ENCODE results near the gene PPP2CA. TPM values are rescaled to one million over a fixed set of nuclear protein-coding genes. Genes with fewer than 3 reads are reported as not detected.

Gene PPP2CA
- total and polyA plus RNA-seq, 2 experiments from 2014 or later = 195 to 249 TPM

DNA sequence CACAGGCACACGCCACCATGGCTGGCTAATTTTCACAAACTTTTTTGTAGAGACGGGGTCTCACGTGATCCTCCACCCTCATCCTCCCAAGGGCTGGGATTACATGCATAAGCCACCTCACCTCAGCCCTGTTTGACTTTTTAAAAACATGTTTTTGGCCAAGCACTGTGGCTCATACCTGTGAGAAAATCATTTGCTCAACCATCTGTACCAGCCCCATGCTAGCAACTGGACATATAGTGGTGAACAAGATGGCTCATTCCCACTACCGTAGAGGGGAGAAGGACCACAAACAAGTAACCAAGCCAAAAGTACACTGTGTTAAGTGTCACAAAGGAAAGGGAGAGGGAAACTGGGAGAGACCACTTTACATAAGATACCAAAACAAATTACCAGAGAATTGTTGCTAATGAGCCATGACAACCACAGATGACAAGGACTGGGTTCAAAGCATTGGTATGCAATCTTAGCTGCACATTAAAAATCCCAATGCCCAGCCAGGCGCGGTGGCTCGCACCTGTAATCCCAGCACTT is 19.2 kb downstream of the PPP2CA start:
- no peak for DNase-seq (ENCODE audit: low spot score)
- peaks cover 98% of the 10 kb centered on the region for H3K79me2 ChIP-seq
- no peak overlapping the region for H3K4me2 ChIP-seq
- peaks cover 90% of the 10 kb centered on the region for H4K20me1 ChIP-seq (ENCODE audit: insufficient read depth, poor library complexity, severe bottlenecking)
- H3K9me2 ChIP-seq (replicated peaks; ENCODE audit: insufficient read depth) = no peaks in the 10 kb centered on the region
- H3K4me3 ChIP-seq = no peak overlapping the region
- no peaks in the 10 kb centered on the region for H3K36me3 ChIP-seq (replicated peaks; ENCODE audit: insufficient read depth, low read depth)
- no peaks in the 10 kb centered on the region for H3K27me3 ChIP-seq
- TF ChIP-seq EZH2 (IDR thresholded peaks at IDR 0.05; ENCODE audit: borderline replicate concordance) (no peak), EZH2phosphoT487 (IDR thresholded peaks at IDR 0.05; ENCODE audit: low read depth, severe bottlenecking, unreplicated experiment) (no peak)
- TF ChIP-seq, protein P1, sequence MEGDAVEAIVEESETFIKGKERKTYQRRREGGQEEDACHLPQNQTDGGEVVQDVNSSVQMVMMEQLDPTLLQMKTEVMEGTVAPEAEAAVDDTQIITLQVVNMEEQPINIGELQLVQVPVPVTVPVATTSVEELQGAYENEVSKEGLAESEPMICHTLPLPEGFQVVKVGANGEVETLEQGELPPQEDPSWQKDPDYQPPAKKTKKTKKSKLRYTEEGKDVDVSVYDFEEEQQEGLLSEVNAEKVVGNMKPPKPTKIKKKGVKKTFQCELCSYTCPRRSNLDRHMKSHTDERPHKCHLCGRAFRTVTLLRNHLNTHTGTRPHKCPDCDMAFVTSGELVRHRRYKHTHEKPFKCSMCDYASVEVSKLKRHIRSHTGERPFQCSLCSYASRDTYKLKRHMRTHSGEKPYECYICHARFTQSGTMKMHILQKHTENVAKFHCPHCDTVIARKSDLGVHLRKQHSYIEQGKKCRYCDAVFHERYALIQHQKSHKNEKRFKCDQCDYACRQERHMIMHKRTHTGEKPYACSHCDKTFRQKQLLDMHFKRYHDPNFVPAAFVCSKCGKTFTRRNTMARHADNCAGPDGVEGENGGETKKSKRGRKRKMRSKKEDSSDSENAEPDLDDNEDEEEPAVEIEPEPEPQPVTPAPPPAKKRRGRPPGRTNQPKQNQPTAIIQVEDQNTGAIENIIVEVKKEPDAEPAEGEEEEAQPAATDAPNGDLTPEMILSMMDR (IDR thresholded peaks at IDR 0.05; ENCODE audit: poor library complexity) = no peak
- H2AFZ ChIP-seq = no peak overlapping the region
- no peak overlapping the region for H3K27ac ChIP-seq
- WGBS (ENCODE audit: low lambda C conversion rate, missing lambda C conversion rate) = 84% methylated on average over 7 of the region's 7 CpGs
- peaks cover 3% of the 10 kb centered on the region for H3K4me1 ChIP-seq (ENCODE audit: insufficient read depth)
- no peaks in the 10 kb centered on the region for H3K9me3 ChIP-seq (ENCODE audit: low read depth)

DNA sequence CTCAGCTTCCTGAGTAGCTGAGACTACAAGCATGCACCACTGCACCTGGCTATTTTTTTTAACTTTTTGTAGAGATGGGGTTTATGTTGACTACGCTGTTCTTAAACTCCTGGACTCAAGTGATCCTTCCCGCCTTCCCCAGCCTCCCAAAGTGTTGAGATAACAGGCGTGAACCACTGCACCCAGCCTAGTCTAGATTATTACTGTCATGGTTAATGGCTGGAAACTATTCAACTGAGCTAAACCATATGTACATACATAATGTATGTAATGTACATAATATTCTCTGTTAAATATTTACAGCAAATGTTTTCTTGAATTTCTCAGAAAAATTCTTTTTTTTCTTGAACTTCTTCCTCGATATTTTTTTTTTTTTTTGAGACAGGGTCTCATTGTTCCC is 21.3 kb downstream of the PPP2CA start:
- Histone ChIP-seq H3K9me3 (ENCODE audit: low read depth) (no peaks in the 10 kb centered on the region), H3K4me2 (no peak overlapping the region), H3K9me2 (replicated peaks; ENCODE audit: insufficient read depth) (no peaks in the 10 kb centered on the region), H3K36me3 (replicated peaks; ENCODE audit: insufficient read depth, low read depth) (no peaks in the 10 kb centered on the region), H3K4me1 (ENCODE audit: insufficient read depth) (peaks cover 3% of the 10 kb centered on the region), H3K27ac (no peak overlapping the region), H3K79me2 (peaks cover 95% of the 10 kb centered on the region), H4K20me1 (ENCODE audit: insufficient read depth, poor library complexity, severe bottlenecking) (peaks cover 70% of the 10 kb centered on the region), H2AFZ (no peak overlapping the region), H3K4me3 (no peak overlapping the region), H3K27me3 (no peaks in the 10 kb centered on the region)
- no peak for DNase-seq (ENCODE audit: low spot score)
- over 99% methylated on average over 4 of the region's 4 CpGs for WGBS (ENCODE audit: low lambda C conversion rate, missing lambda C conversion rate)
- TF ChIP-seq EZH2 (IDR thresholded peaks at IDR 0.05; ENCODE audit: borderline replicate concordance) (no peak), EZH2phosphoT487 (IDR thresholded peaks at IDR 0.05; ENCODE audit: low read depth, severe bottlenecking, unreplicated experiment) (no peak)
- TF ChIP-seq, protein P1 (IDR thresholded peaks at IDR 0.05; ENCODE audit: poor library complexity) = no peak

DNA sequence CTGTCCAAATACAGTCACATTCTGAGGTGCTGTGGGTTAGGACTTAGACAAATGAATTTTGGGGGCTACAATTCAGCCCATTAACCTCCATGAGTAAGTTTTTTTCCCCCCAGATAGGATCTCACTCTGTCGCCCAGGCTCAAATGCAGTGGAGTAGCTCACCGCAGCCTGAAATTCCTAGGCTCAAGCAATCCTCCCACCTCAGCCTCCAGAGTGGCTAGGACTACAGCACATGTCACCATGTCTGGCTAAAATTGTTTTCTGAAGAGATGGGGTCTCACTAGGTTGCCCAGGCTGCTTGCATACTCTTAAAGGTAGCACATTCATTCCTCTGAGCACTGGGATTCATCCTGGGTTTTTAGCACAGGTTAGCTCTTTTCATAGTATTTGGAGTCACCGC is 22.2 kb downstream of the PPP2CA start:
- whole genome bisulfite sequencing (ENCODE audit: low lambda C conversion rate, missing lambda C conversion rate) = 96% methylated on average over 3 of the region's 3 CpGs
- Histone ChIP-seq H3K79me2 (peaks cover 86% of the 10 kb centered on the region), H3K9me2 (replicated peaks; ENCODE audit: insufficient read depth) (no peaks in the 10 kb centered on the region), H3K4me3 (no peak overlapping the region), H2AFZ (no peak overlapping the region), H3K27me3 (no peaks in the 10 kb centered on the region), H3K4me1 (ENCODE audit: insufficient read depth) (no peaks in the 10 kb centered on the region), H3K36me3 (replicated peaks; ENCODE audit: insufficient read depth, low read depth) (no peaks in the 10 kb centered on the region), H4K20me1 (ENCODE audit: insufficient read depth, poor library complexity, severe bottlenecking) (peaks cover 62% of the 10 kb centered on the region), H3K27ac (no peak overlapping the region), H3K9me3 (ENCODE audit: low read depth) (no peaks in the 10 kb centered on the region), H3K4me2 (no peak overlapping the region)
- no peak for TF ChIP-seq EZH2 (IDR thresholded peaks at IDR 0.05; ENCODE audit: borderline replicate concordance)
- TF ChIP-seq, protein P1 (IDR thresholded peaks at IDR 0.05; ENCODE audit: poor library complexity) = no peak
- no peak for TF ChIP-seq EZH2phosphoT487 (IDR thresholded peaks at IDR 0.05; ENCODE audit: low read depth, severe bottlenecking, unreplicated experiment)
- no peak for DNase-seq (ENCODE audit: low spot score)

Measured in hepatocyte (in vitro differentiated cells).